Thoracic aorta (tissue), 2 donors: ENCODE data around the gene NUP50. TPM values are rescaled to one million over a fixed set of nuclear protein-coding genes. Genes with fewer than 3 reads are reported as not detected.

ENCODE experiments used
- ATAC-seq: fragments of 150-250 bp; one replicate; pipeline ENCODE4 v1.8.0; 2017; ENCODE audit warnings: low read depth; ENCODE audit not compliant: insufficient number of reproducible peaks, low FRiP score
- DNase-seq: peaks from one replicate; pipeline ENCODE4 v3.0.0-alpha.2; 2020; ENCODE audit warnings: low spot score
- H3K27ac ChIP-seq, 2 donors: fragments of 200-600 bp; sonication (generic); 1 replicate in 1 of 2; 2 replicates in 1 of 2; pipeline ENCODE4 v1.5.1; 2016; ENCODE audit warnings: mild to moderate bottlenecking in 2 of 2, moderate library complexity in 2 of 2
- H3K27me3 ChIP-seq: fragments of 200-600 bp; sonication (generic); replicated peaks from 2 replicates; pipeline ENCODE4 v1.6.0; 2016; ENCODE audit warnings: mild to moderate bottlenecking; ENCODE audit not compliant: insufficient read depth
- H3K36me3 ChIP-seq: fragments of 200-600 bp; sonication (generic); one replicate; pipeline ENCODE4 v1.5.1; 2016
- H3K4me1 ChIP-seq, 2 donors: fragments of 200-600 bp; sonication (generic); 1 replicate in 1 of 2; 2 replicates in 1 of 2; pipeline versions ENCODE4 v1.5.1 to v1.6.0; 2016; ENCODE audit warnings: low read depth in 2 of 2, mild to moderate bottlenecking in 1 of 2; ENCODE audit not compliant: control insufficient read depth in 1 of 2
- H3K4me3 ChIP-seq: fragments of 200-600 bp; sonication (generic); 2 replicates; pipeline ENCODE4 v1.5.1; 2016; ENCODE audit warnings: mild to moderate bottlenecking
- H3K9me3 ChIP-seq: fragments of 200-600 bp; sonication (generic); 2 replicates; pipeline ENCODE4 v1.5.1; 2016
- CTCF ChIP-seq: fragments of 200-600 bp; sonication (generic); IDR thresholded peaks from one replicate; pipeline ENCODE4 v1.5.1; 2019; ENCODE audit warnings: antibody characterized with exemption
- total RNA-seq, 2 donors: library from RNA; depleted of rRNA; stranded (reverse); fragments of >200 nt; gene quantifications; one replicate each; pipeline versions ENCODE4 v1.1.0 to v1.2.3, GENCODE V29; 2016

Gene NUP50
- total RNA-seq, 2 donors from 2014 or later, result 27.8 to 31.6 TPM

- H3K27ac ChIP-seq, result no peak overlapping the region
- no peaks in the 10 kb centered on the region for H3K9me3 ChIP-seq
- no peaks in the 10 kb centered on the region for H3K27me3 ChIP-seq
- no peak for ATAC-seq
- no peaks in the 10 kb centered on the region for H3K36me3 ChIP-seq
- no peak for TF ChIP-seq CTCF
- H3K4me1 ChIP-seq, result peaks cover 8 to 28% of the 10 kb centered on the region in 2 donors
- no peak for DNase-seq
- H3K4me3 ChIP-seq, result no peak overlapping the region
Measured at GRCh38 chr22:45227645-45228400, 64.1 kb downstream of the NUP50 start.

- Histone ChIP-seq H3K36me3 (no peaks in the 10 kb centered on the region), H3K9me3 (no peaks in the 10 kb centered on the region), H3K27me3 (no peaks in the 10 kb centered on the region), H3K4me3 (no peak overlapping the region), H3K4me1 (peaks cover 8 to 28% of the 10 kb centered on the region in 2 donors), H3K27ac (no peak overlapping the region)
- no peak for TF ChIP-seq CTCF
- DNase-seq, result no peak
- no peak for ATAC-seq
Measured at GRCh38 chr22:45228401-45228754, 64.7 kb downstream of the NUP50 start.

GRCh38 chr22:45229181-45229580, 65.5 kb downstream of the NUP50 start:
- ATAC-seq (no peak), DNase-seq (no peak)
- no peak overlapping the region for H3K27ac ChIP-seq
- H3K36me3 ChIP-seq, result no peaks in the 10 kb centered on the region
- TF ChIP-seq CTCF, result no peak
- H3K4me3 ChIP-seq, result no peak overlapping the region
- H3K4me1 ChIP-seq, result peaks cover 8 to 28% of the 10 kb centered on the region in 2 donors
- H3K27me3 ChIP-seq, result no peaks in the 10 kb centered on the region
- H3K9me3 ChIP-seq, result no peaks in the 10 kb centered on the region

- Histone ChIP-seq H3K4me1 (peaks cover 8 to 28% of the 10 kb centered on the region in 2 donors), H3K27ac (no peak overlapping the region), H3K9me3 (no peaks in the 10 kb centered on the region), H3K36me3 (no peaks in the 10 kb centered on the region), H3K4me3 (no peak overlapping the region), H3K27me3 (no peaks in the 10 kb centered on the region)
- TF ChIP-seq CTCF, result no peak
- ATAC-seq, result no peak
- DNase-seq, result no peak
Measured at GRCh38 chr22:45230026-45230721, 66.4 kb downstream of the NUP50 start.

- H3K4me1 ChIP-seq, result peaks cover 8 to 18% of the 10 kb centered on the region in 2 donors
- no peak overlapping the region for H3K4me3 ChIP-seq
Measured at GRCh38 chr22:45231293-45231692, 67.6 kb downstream of the NUP50 start.

More at GRCh38 chr22:45231293-45231692, 67.6 kb downstream of the NUP50 start:
- H3K27ac ChIP-seq, result no peak overlapping the region
- no peak for TF ChIP-seq CTCF
- no peaks in the 10 kb centered on the region for H3K36me3 ChIP-seq
- no peaks in the 10 kb centered on the region for H3K9me3 ChIP-seq
- no peak for ATAC-seq
- H3K27me3 ChIP-seq, result no peaks in the 10 kb centered on the region
- DNase-seq, result no peak
